GM12874 (cell line): ENCODE measurements around the gene COPZ1.

Source experiments
- TF ChIP-seq, protein P1 (sequence below): IDR thresholded peaks from 2 replicates; pipeline ENCODE4 v1.5.1; 2011; ENCODE audit warnings: low read depth, mild to moderate bottlenecking, control low read depth, low read length, moderate library complexity; ENCODE audit not compliant: insufficient read depth

COPZ1 gene

DNA sequence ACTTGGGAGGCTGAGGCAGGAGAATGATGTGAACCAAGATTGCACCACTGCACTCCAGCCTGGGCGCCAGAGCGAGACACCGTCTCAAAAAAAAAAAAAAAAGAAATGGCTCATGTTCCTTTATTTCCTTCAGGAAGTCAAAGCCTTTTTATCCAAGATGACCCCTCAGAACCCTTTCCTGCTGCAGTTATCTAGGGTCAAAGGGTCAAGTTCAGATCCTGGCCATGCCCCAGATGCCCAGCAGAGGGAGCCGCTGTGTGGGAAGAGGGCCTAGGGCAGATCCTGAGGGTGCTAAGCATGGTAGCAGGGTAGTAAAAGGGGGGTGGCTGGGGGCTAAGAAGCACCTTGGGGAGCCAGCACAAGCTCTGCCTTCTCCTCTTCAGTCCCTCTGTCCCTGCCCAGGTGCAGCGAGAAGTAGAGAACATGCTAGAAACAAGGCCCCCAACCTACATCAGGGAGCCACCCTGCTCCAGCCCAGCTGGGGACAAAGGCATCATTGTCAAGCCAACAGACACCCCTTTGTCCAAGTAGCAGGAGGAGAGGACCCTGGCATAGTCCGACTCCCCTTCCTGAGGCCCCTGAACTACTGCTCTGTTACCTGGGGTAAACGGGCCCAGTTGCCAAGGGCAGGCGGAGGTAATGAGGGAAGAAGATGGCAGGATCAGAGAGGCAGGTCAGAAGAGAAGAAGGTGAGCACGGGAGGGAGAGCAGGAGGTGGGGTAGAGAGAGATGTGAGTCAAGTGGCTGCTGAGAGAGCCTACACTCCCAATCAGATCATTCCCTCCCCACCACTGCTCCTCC lies 30.6 kb upstream of the COPZ1 start:
- TF ChIP-seq, protein P1, sequence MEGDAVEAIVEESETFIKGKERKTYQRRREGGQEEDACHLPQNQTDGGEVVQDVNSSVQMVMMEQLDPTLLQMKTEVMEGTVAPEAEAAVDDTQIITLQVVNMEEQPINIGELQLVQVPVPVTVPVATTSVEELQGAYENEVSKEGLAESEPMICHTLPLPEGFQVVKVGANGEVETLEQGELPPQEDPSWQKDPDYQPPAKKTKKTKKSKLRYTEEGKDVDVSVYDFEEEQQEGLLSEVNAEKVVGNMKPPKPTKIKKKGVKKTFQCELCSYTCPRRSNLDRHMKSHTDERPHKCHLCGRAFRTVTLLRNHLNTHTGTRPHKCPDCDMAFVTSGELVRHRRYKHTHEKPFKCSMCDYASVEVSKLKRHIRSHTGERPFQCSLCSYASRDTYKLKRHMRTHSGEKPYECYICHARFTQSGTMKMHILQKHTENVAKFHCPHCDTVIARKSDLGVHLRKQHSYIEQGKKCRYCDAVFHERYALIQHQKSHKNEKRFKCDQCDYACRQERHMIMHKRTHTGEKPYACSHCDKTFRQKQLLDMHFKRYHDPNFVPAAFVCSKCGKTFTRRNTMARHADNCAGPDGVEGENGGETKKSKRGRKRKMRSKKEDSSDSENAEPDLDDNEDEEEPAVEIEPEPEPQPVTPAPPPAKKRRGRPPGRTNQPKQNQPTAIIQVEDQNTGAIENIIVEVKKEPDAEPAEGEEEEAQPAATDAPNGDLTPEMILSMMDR, result peak; percentile 81

- TF ChIP-seq, protein P1, result no peak
Measured at GRCh38 chr12:54294953-54295566, 29.9 kb upstream of the COPZ1 start.

DNA sequence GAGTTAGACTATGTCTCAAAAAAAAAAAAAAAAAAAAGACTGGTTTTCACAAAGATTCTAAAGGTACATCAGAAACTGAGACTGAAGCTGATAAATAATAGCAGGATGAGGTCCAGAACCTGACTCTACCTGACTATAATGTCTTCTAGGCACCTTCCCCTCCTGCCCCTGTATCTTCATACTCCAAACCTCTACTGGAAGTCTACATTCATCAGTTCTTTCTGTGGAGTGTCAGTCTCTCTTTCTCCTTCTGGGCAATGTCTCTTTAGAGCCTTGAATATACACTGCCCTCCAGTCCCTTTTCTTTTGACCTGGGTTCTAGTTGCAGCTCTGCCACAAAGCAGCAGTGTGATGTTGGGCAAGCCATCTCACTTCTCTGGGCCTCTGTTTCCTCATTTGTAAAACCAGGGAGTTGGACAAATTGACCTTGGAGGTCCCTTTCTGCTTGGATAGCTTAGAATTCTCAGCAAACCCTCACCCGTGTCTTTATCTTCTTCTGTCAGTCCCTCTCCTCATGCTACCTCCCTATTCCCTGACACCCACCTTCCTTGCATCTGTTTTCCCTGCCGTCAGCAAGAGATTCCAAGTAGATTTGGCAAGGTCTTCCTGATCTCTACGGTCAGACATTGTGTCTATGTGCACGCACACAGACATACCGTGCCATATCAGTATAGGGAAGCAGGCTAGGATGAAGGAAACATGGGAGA lies 28.4 kb upstream of the COPZ1 start:
- TF ChIP-seq, protein P1, result no peak

DNA sequence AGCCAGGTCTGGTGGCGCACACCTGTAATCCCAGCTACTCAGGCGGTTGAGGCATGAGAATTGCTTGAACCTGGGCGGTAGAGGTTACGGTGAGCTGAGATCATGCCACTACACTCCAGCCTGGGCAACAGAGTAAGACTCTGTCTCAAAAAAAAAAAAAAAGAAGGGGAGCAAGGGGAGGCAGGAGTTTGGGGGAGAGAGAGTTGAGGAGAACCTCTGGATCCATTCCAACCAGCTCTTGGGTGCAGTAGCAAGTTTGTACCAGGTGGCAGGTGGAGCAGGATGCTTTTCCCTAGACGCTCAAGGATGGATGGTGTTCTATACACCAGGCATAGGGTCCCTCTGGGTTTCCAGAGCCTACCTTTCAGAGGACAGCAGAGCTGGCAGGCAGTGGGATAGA lies 26.0 kb upstream of the COPZ1 start:
- TF ChIP-seq, protein P1, result no peak

DNA sequence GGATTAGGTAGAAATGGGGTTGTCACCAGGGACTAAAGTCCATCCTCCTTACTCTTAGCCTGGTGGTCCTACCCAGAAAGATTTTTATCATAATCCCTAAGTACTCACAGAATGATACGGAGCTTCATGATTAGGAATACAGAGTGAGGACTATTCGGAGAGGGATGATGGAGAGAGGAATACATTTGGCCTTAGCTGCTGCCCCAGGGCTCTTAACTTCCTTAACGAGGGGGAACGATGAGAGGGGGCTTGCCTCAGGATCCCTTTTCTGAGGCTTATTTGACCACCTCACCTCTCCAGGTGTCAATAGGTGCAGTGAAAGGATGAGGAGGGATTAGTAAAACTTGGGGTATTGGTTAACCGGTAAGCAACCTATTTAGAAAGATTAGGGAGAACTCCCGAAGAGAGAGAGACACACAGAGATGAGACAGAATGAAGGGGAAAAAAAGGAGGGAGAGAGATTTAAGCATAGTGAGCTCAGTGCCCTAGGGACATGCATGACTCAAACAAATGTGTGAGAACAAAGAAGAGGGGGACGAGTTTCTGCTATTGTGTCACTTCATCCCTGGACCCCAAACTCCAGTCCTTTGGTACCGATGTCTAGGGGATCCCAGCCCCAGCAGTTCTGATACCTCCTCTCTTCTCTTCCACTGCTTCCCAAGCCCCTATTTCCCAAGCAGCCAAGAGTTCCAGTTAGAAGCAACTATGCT lies 25.3 kb upstream of the COPZ1 start:
- TF ChIP-seq, protein P1, result no peak

DNA sequence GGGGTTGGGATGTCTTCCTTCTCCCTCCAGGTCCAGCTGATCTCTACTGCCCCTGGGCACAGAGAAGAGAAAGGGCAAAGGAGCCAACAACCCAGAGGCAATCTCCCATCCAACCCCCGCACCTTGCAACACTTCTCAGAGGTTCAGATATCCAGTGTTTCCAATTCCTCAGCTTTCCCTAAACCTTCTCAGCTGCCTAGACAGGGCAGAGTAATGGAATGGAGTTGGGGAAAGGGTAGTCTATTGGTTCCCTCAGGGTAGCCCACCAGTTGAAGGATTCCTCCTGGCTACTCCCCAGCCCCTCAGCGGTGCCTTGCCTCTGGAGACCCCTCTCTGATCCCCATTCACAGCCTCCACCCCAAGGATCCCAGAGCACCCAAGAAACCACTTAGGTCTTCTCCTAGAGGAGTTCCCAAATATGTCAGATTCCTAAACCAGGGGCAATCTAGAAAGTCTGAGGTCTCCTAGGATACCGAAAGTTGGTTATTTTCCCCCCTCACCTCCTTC lies 24.7 kb upstream of the COPZ1 start:
- TF ChIP-seq, protein P1, result no peak
